AG09319 (cell line): ENCODE measurements around the gene OR8S1.

Experiments
- DNase-seq: peaks from one replicate; pipeline ENCODE4 v3.0.0-alpha.2; 2010; ENCODE audit warnings: low read depth; ENCODE audit errors: extremely low read depth
- CTCF ChIP-seq: IDR thresholded peaks from 2 replicates; pipeline ENCODE4 v1.5.1; 2011; ENCODE audit warnings: low read depth, mild to moderate bottlenecking, inconsistent platforms, low read length, moderate library complexity

The OR8S1 gene

DNA sequence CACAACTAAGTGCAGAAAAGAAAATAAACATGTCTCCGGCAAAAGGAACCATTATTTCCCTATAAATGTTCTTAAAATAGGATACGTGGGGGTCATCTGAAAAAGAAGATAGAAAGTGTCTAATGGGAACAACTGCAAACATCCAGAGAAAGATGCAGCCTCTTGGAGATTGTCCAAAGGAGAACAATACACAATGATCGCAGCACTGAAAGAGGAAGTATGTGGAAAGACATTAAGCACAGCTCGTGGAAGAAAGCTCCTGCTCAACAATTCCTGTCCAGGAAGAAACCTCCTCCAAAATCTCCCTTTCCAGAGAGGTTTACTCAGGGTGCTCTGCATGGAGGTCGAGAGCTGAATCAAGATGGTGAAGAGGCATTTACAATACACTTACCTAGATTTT is 46.9 kb downstream of the OR8S1 start:
- TF ChIP-seq CTCF: no peak
- DNase-seq: no peak
